GM20000 (cell line): Measurements from ENCODE around the gene SLC1A2.
A peak's percentile ranks its signal among the peaks of the same experiment; 100 is the strongest.

Experiments used
- DNase-seq: peaks from one replicate; pipeline ENCODE4 v3.0.0; 2012; ENCODE audit warnings: low spot score
- TF ChIP-seq, protein P1 (sequence below): IDR thresholded peaks from 2 replicates; pipeline ENCODE4 v1.5.1; 2012; ENCODE audit warnings: mild to moderate bottlenecking, control low read depth; ENCODE audit errors: extremely low read depth, missing control alignments

SLC1A2 gene

GRCh38 chr11:35305670-35306382 lies 113.5 kb downstream of the SLC1A2 start:
- peak; percentile 66 for DNase-seq
- TF ChIP-seq, protein P1, sequence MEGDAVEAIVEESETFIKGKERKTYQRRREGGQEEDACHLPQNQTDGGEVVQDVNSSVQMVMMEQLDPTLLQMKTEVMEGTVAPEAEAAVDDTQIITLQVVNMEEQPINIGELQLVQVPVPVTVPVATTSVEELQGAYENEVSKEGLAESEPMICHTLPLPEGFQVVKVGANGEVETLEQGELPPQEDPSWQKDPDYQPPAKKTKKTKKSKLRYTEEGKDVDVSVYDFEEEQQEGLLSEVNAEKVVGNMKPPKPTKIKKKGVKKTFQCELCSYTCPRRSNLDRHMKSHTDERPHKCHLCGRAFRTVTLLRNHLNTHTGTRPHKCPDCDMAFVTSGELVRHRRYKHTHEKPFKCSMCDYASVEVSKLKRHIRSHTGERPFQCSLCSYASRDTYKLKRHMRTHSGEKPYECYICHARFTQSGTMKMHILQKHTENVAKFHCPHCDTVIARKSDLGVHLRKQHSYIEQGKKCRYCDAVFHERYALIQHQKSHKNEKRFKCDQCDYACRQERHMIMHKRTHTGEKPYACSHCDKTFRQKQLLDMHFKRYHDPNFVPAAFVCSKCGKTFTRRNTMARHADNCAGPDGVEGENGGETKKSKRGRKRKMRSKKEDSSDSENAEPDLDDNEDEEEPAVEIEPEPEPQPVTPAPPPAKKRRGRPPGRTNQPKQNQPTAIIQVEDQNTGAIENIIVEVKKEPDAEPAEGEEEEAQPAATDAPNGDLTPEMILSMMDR, result peak; percentile 58

DNA sequence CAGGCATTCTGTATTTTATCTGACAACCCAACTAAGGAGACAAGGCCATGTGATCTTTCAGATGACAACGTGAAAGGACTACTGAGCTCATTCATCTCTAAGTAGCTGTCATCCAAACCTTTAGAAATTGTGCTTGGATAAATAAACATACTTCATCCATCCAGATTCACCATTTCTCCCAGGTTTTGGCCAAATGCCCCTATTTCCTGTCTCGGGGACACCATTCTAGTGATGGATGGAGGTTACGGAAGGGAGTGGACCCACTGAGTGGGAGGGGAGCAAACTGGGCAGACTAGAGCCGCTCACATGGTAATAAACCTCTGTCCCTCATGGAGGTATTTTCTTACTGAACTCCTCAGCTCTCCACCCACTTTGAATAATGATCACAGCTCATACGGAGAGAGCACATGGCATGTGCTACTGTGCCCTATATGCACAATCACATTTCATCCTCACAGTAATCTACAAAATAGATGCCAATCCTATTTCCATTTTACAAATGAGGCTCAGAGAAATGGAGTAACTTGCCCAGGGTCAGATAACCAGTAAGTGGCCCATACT lies 114.4 kb downstream of the SLC1A2 start:
- TF ChIP-seq, protein P1, result no peak
- no peak for DNase-seq

DNA sequence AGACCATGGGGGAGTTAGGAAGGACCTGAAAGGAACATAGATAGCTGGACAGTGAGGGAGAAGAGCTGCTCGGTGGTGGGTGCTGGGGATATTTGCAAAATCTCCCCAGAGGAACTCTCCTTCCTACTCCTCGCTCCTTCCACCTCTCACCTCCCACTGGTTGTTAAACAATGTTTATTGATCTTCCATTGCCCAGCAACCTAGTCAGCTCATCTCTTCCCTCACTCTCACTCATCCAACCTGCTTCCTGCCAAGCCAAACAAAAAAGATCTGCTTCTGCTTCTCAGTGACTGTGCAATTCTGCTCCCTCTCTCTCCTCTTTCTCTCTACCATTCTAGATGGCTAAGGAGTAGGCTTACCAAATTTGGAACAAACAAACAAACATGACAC lies 115.0 kb downstream of the SLC1A2 start:
- TF ChIP-seq, protein P1, result no peak
- DNase-seq, result peak; percentile 13

DNA sequence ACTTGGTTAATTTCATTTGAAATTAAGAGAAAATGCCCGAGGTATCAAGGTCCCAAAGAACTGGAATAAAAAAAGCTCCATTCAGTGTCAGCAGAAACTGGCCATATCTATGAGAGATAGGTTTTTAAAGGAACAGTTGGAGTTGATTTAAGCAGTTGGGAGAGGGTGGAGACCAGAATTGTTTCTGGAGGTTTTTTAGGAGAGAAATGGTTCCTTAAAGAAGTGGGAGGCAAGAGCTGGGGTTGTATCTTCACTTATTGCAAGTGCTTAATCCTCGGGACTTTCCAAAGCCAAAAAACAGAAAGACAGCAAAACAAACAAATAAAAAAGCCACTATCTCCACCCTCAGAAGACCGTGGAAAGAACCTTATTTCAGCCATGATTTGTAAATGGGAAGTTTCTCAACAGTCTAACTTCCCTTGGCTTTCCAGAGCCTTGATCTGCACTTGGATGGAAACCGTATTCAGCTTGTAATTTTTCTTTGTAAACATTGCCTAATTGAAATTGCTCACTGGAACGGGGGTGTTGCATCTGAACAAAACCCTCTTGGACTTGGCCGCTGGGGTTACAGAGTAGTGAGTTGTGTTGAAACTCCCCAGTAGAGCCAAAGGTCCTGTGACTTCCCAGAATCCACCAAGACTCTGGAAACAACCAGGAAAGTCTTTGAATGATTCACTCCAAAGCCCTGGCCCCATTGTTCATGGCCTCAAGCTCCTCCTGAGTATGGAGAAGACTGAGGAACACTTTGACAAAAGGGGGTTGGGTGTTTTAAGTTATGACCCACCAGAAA lies 115.6 kb downstream of the SLC1A2 start:
- no peak for DNase-seq
- TF ChIP-seq, protein P1, result no peak

DNA sequence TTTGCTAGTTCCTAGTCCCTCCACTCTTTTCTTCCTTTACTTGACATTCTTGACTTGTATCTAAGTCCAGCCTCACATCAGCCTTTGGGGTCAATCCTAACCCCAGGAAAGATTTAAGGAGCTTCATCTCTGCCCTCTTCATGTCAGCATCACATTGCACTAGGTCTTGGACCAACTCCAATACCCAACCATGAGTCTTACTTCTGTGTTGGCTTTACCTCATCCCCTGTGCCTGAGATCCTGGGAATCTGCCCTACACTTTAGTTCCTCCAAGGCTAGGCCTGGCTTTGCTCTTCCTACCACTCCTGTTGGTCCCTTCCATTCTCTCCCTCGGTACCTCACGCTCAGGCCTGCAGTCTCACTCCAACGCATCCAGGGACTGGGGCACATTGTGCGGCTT lies 117.0 kb downstream of the SLC1A2 start:
- DNase-seq, result no peak
- TF ChIP-seq, protein P1, result no peak

DNA sequence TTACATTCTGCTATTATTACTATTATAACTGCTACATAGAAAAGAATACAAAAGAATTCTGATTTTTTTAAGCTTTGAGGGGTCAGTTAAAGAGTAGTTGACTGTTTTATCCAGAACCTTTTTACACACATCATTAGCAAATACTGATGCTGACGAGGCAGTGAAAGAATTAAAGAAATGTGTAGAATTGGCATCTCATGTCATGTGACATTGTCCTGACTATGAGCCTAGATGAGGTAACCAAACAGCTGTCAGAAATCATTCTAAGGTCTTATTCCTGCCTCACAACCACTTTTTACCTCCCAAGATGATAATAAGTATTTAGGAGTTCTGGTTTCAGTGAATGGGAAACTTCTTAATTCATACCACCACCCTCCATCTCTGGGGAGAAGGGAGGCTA lies 121.0 kb downstream of the SLC1A2 start:
- DNase-seq, result no peak
- TF ChIP-seq, protein P1, result no peak

- no peak for DNase-seq
- TF ChIP-seq, protein P1, result no peak
Observed at GRCh38 chr11:35295751-35296150, 123.6 kb downstream of the SLC1A2 start.
